Naive B cell (primary cell): ENCODE data around the gene FGF12. TPM values are rescaled to one million over a fixed set of nuclear protein-coding genes. Genes with fewer than 3 reads are reported as not detected.

Experiments used
- ATAC-seq, 2 donors: fragments of 150-1000 bp; cut with Tn5 transposase; 2 replicates each; pipeline ENCODE4 v1.10.0; 2021; ENCODE audit warnings: low read depth in 2 of 2, mild to moderate bottlenecking in 2 of 2, moderate library complexity in 2 of 2
- DNase-seq: peaks from one replicate; pipeline ENCODE4 v3.0.0; 2022
- H3K27ac Mint-ChIP-seq, 6 donors: one replicate each; pipeline ENCODE4 v1.8.0; 2020 to 2022; ENCODE audit warnings: mild to moderate bottlenecking in 6 of 6, mixed read lengths in 6 of 6, moderate library complexity in 5 of 6, inconsistent platforms in 2 of 6
- H3K27me3 Mint-ChIP-seq, 3 donors: one replicate each; pipeline ENCODE4 v1.8.0; 2021 to 2022; ENCODE audit warnings: mixed read lengths in 3 of 3, mild to moderate bottlenecking in 1 of 3
- H3K36me3 Mint-ChIP-seq, 2 donors: one replicate each; pipeline ENCODE4 v1.8.0; 2020 to 2022; ENCODE audit warnings: mixed read lengths in 2 of 2, inconsistent platforms in 1 of 2, mild to moderate bottlenecking in 1 of 2
- H3K4me1 Mint-ChIP-seq, 3 donors: one replicate each; pipeline ENCODE4 v1.8.0; 2020 to 2022; ENCODE audit warnings: mixed read lengths in 3 of 3, inconsistent platforms in 1 of 3, mild to moderate bottlenecking in 1 of 3, moderate library complexity in 1 of 3
- H3K4me3 Mint-ChIP-seq, 8 donors: one replicate each; pipeline ENCODE4 v1.8.0; 2020 to 2022; ENCODE audit warnings: mild to moderate bottlenecking in 8 of 8, mixed read lengths in 8 of 8, moderate library complexity in 8 of 8, inconsistent platforms in 2 of 8
- H3K9me3 Mint-ChIP-seq, 7 donors: one replicate each; pipeline ENCODE4 v1.8.0; 2020 to 2022; ENCODE audit warnings: mixed read lengths in 7 of 7, mild to moderate bottlenecking in 5 of 7, inconsistent platforms in 2 of 7, moderate library complexity in 1 of 7
- polyA plus RNA-seq, 6 donors: library from polyadenylated mRNA; unstranded; fragments of 300-500 nt; fragmentation: Illumina TruSeq; gene quantifications; one replicate each; pipeline ENCODE4 v1.2.3, GENCODE V29; 2021; ENCODE audit warnings: low read depth in 6 of 6

The FGF12 gene
- polyA plus RNA-seq, 6 donors from 2014 or later = not detected

- DNase-seq = no peak
- peaks cover 0 to under 1% (median 0%) of the 10 kb centered on the region in 7 donors for H3K9me3 Mint-ChIP-seq
Measured at GRCh38 chr3:192563417-192563816, 163.9 kb downstream of the FGF12 start.

GRCh38 chr3:192553707-192554106 lies 173.6 kb downstream of the FGF12 start:
- ATAC-seq (no peak), DNase-seq (no peak)
- H3K4me1 Mint-ChIP-seq = no peaks in the 10 kb centered on the region
- no peak overlapping the region for H3K27ac Mint-ChIP-seq
- H3K9me3 Mint-ChIP-seq = peaks cover 10 to 66% (median 16%) of the 10 kb centered on the region in 7 donors
- no peak overlapping the region for H3K4me3 Mint-ChIP-seq
- H3K36me3 Mint-ChIP-seq = peaks cover 13 to 15% of the 10 kb centered on the region in 2 donors
- H3K27me3 Mint-ChIP-seq = peaks cover 24 to 35% (median 35%) of the 10 kb centered on the region in 3 donors

More at GRCh38 chr3:192563417-192563816, 163.9 kb downstream of the FGF12 start:
- H3K36me3 Mint-ChIP-seq = no peaks in the 10 kb centered on the region
- peaks cover 12 to 26% (median 16%) of the 10 kb centered on the region in 3 donors for H3K27me3 Mint-ChIP-seq
- no peak overlapping the region for H3K4me3 Mint-ChIP-seq
- H3K4me1 Mint-ChIP-seq = no peaks in the 10 kb centered on the region
- ATAC-seq = no peak
- H3K27ac Mint-ChIP-seq = no peak overlapping the region

- Mint-ChIP-seq H3K27me3 (peaks cover 16 to 38% (median 35%) of the 10 kb centered on the region in 3 donors), H3K36me3 (peaks cover 13 to 15% of the 10 kb centered on the region in 2 donors), H3K4me3 (no peak overlapping the region), H3K27ac (no peak overlapping the region), H3K4me1 (no peaks in the 10 kb centered on the region), H3K9me3 (peaks cover 10 to 37% (median 14%) of the 10 kb centered on the region in 7 donors)
- ATAC-seq = no peak
- no peak for DNase-seq
Measured at GRCh38 chr3:192550356-192550755, 177.0 kb downstream of the FGF12 start.

GRCh38 chr3:192545333-192545732 lies 182.0 kb downstream of the FGF12 start:
- DNase-seq = no peak
- Mint-ChIP-seq H3K9me3 (peaks cover 0 to 10% (median 6%) of the 10 kb centered on the region in 7 donors), H3K36me3 (no peaks in the 10 kb centered on the region), H3K4me3 (no peak overlapping the region), H3K4me1 (no peaks in the 10 kb centered on the region), H3K27me3 (peaks cover 10 to 38% (median 13%) of the 10 kb centered on the region in 3 donors), H3K27ac (no peak overlapping the region)
- no peak for ATAC-seq

- H3K36me3 Mint-ChIP-seq = no peaks in the 10 kb centered on the region
- no peak for ATAC-seq
- no peak overlapping the region for H3K4me3 Mint-ChIP-seq
- no peaks in the 10 kb centered on the region for H3K4me1 Mint-ChIP-seq
- H3K9me3 Mint-ChIP-seq = peaks cover 0 to 10% (median 6%) of the 10 kb centered on the region in 7 donors
- no peak for DNase-seq
- H3K27me3 Mint-ChIP-seq = peaks cover 9 to 33% (median 13%) of the 10 kb centered on the region in 3 donors
- peak overlapping the region in 1 of 6 donors; percentile 11 for H3K27ac Mint-ChIP-seq
Measured at GRCh38 chr3:192543163-192543562, 184.2 kb downstream of the FGF12 start.

- Mint-ChIP-seq H3K9me3 (peaks cover 0 to 12% (median 0%) of the 10 kb centered on the region in 7 donors), H3K27me3 (peaks cover 41 to 77% (median 66%) of the 10 kb centered on the region in 3 donors), H3K36me3 (no peaks in the 10 kb centered on the region), H3K4me1 (peaks cover 7 to 21% (median 19%) of the 10 kb centered on the region in 3 donors), H3K27ac (no peak overlapping the region), H3K4me3 (no peak overlapping the region)
- ATAC-seq = no peak
- no peak for DNase-seq
Measured at GRCh38 chr3:192516820-192517219, 210.5 kb downstream of the FGF12 start.

- ATAC-seq (no peak), DNase-seq (no peak)
- peak overlapping the region; percentile 49 to 91 (median 81) for H3K4me3 Mint-ChIP-seq
- H3K36me3 Mint-ChIP-seq = no peaks in the 10 kb centered on the region
- peaks cover 0 to 22% (median 2%) of the 10 kb centered on the region in 7 donors for H3K9me3 Mint-ChIP-seq
- peaks cover 7 to 21% (median 19%) of the 10 kb centered on the region in 3 donors for H3K4me1 Mint-ChIP-seq
- no peak overlapping the region for H3K27ac Mint-ChIP-seq
- peaks cover 40 to 84% (median 69%) of the 10 kb centered on the region in 3 donors for H3K27me3 Mint-ChIP-seq
Measured at GRCh38 chr3:192515664-192516045, 211.7 kb downstream of the FGF12 start.

GRCh38 chr3:192514754-192515663 lies 212.3 kb downstream of the FGF12 start:
- Mint-ChIP-seq H3K27ac (peak overlapping the region in 1 of 6 donors; percentile 71), H3K4me1 (peaks cover 7 to 21% (median 19%) of the 10 kb centered on the region in 3 donors), H3K36me3 (no peaks in the 10 kb centered on the region), H3K9me3 (peaks cover 0 to 28% (median 2%) of the 10 kb centered on the region in 7 donors), H3K4me3 (peak overlapping the region; percentile 69 to 91 (median 81)), H3K27me3 (peaks cover 43 to 84% (median 70%) of the 10 kb centered on the region in 3 donors)
- ATAC-seq = peak; percentile 34 to 48
- peak; percentile 1 for DNase-seq

- H3K36me3 Mint-ChIP-seq = no peaks in the 10 kb centered on the region
- peaks cover 44 to 84% (median 68%) of the 10 kb centered on the region in 3 donors for H3K27me3 Mint-ChIP-seq
- DNase-seq (no peak), ATAC-seq (peak in 1 of 2 donors; percentile 21)
- H3K4me3 Mint-ChIP-seq = peak overlapping the region; percentile 69 to 91 (median 79)
- H3K27ac Mint-ChIP-seq = peak overlapping the region in 1 of 6 donors; percentile 44
- H3K4me1 Mint-ChIP-seq = peaks cover 7 to 21% (median 19%) of the 10 kb centered on the region in 3 donors
- peaks cover 0 to 30% (median 2%) of the 10 kb centered on the region in 7 donors for H3K9me3 Mint-ChIP-seq
Measured at GRCh38 chr3:192514081-192514753, 213.1 kb downstream of the FGF12 start.

GRCh38 chr3:192505731-192506130 lies 221.6 kb downstream of the FGF12 start:
- ATAC-seq (no peak), DNase-seq (no peak)
- Mint-ChIP-seq H3K9me3 (peaks cover 0 to 9% (median 5%) of the 10 kb centered on the region in 7 donors), H3K27me3 (peaks cover 31 to 55% (median 43%) of the 10 kb centered on the region in 3 donors), H3K27ac (no peak overlapping the region), H3K36me3 (no peaks in the 10 kb centered on the region), H3K4me3 (no peak overlapping the region), H3K4me1 (no peaks in the 10 kb centered on the region)

- DNase-seq (no peak), ATAC-seq (no peak)
- peaks cover 0 to 6% (median 0%) of the 10 kb centered on the region in 7 donors for H3K9me3 Mint-ChIP-seq
- no peaks in the 10 kb centered on the region for H3K4me1 Mint-ChIP-seq
- H3K36me3 Mint-ChIP-seq = no peaks in the 10 kb centered on the region
- H3K27me3 Mint-ChIP-seq = peaks cover 13 to 27% (median 15%) of the 10 kb centered on the region in 3 donors
- no peak overlapping the region for H3K4me3 Mint-ChIP-seq
- H3K27ac Mint-ChIP-seq = no peak overlapping the region
Measured at GRCh38 chr3:192501401-192501800, 225.9 kb downstream of the FGF12 start.

GRCh38 chr3:192496905-192497587 lies 230.3 kb downstream of the FGF12 start:
- Mint-ChIP-seq H3K27ac (no peak overlapping the region), H3K9me3 (no peaks in the 10 kb centered on the region), H3K36me3 (no peaks in the 10 kb centered on the region), H3K4me1 (peaks cover 13 to 20% (median 19%) of the 10 kb centered on the region in 3 donors), H3K27me3 (peaks cover 0 to 13% (median 4%) of the 10 kb centered on the region in 3 donors), H3K4me3 (no peak overlapping the region)
- ATAC-seq (no peak), DNase-seq (no peak)

GRCh38 chr3:192494174-192494573 lies 233.2 kb downstream of the FGF12 start:
- Mint-ChIP-seq H3K9me3 (no peaks in the 10 kb centered on the region), H3K4me3 (peak overlapping the region in 7 of 8 donors; percentile 2 to 83 (median 67)), H3K27ac (peak overlapping the region; percentile 13 to 97 (median 78)), H3K4me1 (peaks cover 13 to 20% (median 19%) of the 10 kb centered on the region in 3 donors), H3K36me3 (no peaks in the 10 kb centered on the region), H3K27me3 (peaks cover 0 to 5% (median 5%) of the 10 kb centered on the region in 3 donors)
- peak; percentile 42 for DNase-seq
- peak; percentile 97 to 99 for ATAC-seq
